ENCODE results near the gene NDUFB2. TPM values are rescaled to one million over a fixed set of nuclear protein-coding genes. Genes with fewer than 3 reads are reported as not detected.
"Not testable (repeated sequence)": the region's sequence is repeated elsewhere in the genome, so short reads cannot be mapped to it uniquely, and the experiment has no call there.

The NDUFB2 gene
- polyA plus RNA-seq, 4 donors: 171 to 779 (median 479) TPM

GRCh38 chr7:140723006-140723405 is 26.5 kb downstream of the NDUFB2 start:
- FAIRE-seq (no peak), DNase-seq (no peak)
- no peaks in the 10 kb centered on the region for H3K9me3 ChIP-seq (ENCODE audit: control insufficient read depth in 2 of 2, insufficient read depth in 1 of 2, low read depth in 1 of 2, low read length in 1 of 2)
- peaks cover 0 to 11% (median 4%) of the 10 kb centered on the region in 3 donors for H3K36me3 ChIP-seq (ENCODE audit: control insufficient read depth in 3 of 3, insufficient read depth in 2 of 3, low read depth in 1 of 3, low read length in 3 of 3)
- H3K4me3 ChIP-seq (ENCODE audit: low read depth in 1 of 3, low read length in 3 of 3): no peak overlapping the region
- no peak overlapping the region for H3K27ac ChIP-seq (ENCODE audit: low read depth in 1 of 3, low read length in 2 of 3)
- H3K4me1 ChIP-seq (ENCODE audit: control insufficient read depth in 3 of 3, insufficient read depth in 2 of 3, low read depth in 1 of 3, low read length in 2 of 3): no peaks in the 10 kb centered on the region
- 81 to 93% (median 90%) methylated on average over 6 of the region's 6 CpGs for WGBS, 3 donors
- H3K27me3 ChIP-seq (ENCODE audit: control insufficient read depth in 3 of 3, insufficient read depth in 3 of 3, low read length in 3 of 3): no peaks in the 10 kb centered on the region

GRCh38 chr7:140723574-140723973 is 27.1 kb downstream of the NDUFB2 start:
- Histone ChIP-seq H3K4me1 (ENCODE audit: control insufficient read depth in 3 of 3, insufficient read depth in 2 of 3, low read depth in 1 of 3, low read length in 2 of 3) (no peaks in the 10 kb centered on the region), H3K9me3 (ENCODE audit: control insufficient read depth in 2 of 2, insufficient read depth in 1 of 2, low read depth in 1 of 2, low read length in 1 of 2) (no peaks in the 10 kb centered on the region), H3K27ac (ENCODE audit: low read depth in 1 of 3, low read length in 2 of 3) (no peak overlapping the region), H3K27me3 (ENCODE audit: control insufficient read depth in 3 of 3, insufficient read depth in 3 of 3, low read length in 3 of 3) (no peaks in the 10 kb centered on the region), H3K4me3 (ENCODE audit: low read depth in 1 of 3, low read length in 3 of 3) (no peak overlapping the region), H3K36me3 (ENCODE audit: control insufficient read depth in 3 of 3, insufficient read depth in 2 of 3, low read depth in 1 of 3, low read length in 3 of 3) (peaks cover 0 to 11% (median 4%) of the 10 kb centered on the region in 3 donors)
- WGBS, 3 donors: 85 to 91% (median 86%) methylated on average over 3 of the region's 3 CpGs
- no peak for FAIRE-seq
- DNase-seq: no peak

- no peaks in the 10 kb centered on the region for H3K9me3 ChIP-seq (ENCODE audit: control insufficient read depth in 2 of 2, insufficient read depth in 1 of 2, low read depth in 1 of 2, low read length in 1 of 2)
- FAIRE-seq (no peak), DNase-seq (no peak)
- WGBS, 3 donors: 91 to 100% (median 97%) methylated on average over 1 of the region's 1 CpG
- no peaks in the 10 kb centered on the region for H3K4me1 ChIP-seq (ENCODE audit: control insufficient read depth in 3 of 3, insufficient read depth in 2 of 3, low read depth in 1 of 3, low read length in 2 of 3)
- H3K27ac ChIP-seq (ENCODE audit: low read depth in 1 of 3, low read length in 2 of 3): no peak overlapping the region
- H3K4me3 ChIP-seq (ENCODE audit: low read depth in 1 of 3, low read length in 3 of 3): no peak overlapping the region
- H3K27me3 ChIP-seq (ENCODE audit: control insufficient read depth in 3 of 3, insufficient read depth in 3 of 3, low read length in 3 of 3): no peaks in the 10 kb centered on the region
- peaks cover 0 to 16% (median 4%) of the 10 kb centered on the region in 3 donors for H3K36me3 ChIP-seq (ENCODE audit: control insufficient read depth in 3 of 3, insufficient read depth in 2 of 3, low read depth in 1 of 3, low read length in 3 of 3)
These were observed 28.2 kb downstream of the NDUFB2 start for GRCh38 chr7:140724706-140725105.

GRCh38 chr7:140726281-140726680 is 29.8 kb downstream of the NDUFB2 start:
- no peaks in the 10 kb centered on the region for H3K27me3 ChIP-seq (ENCODE audit: control insufficient read depth in 3 of 3, insufficient read depth in 3 of 3, low read length in 3 of 3)
- peaks cover 0 to 20% (median 4%) of the 10 kb centered on the region in 3 donors for H3K36me3 ChIP-seq (ENCODE audit: control insufficient read depth in 3 of 3, insufficient read depth in 2 of 3, low read depth in 1 of 3, low read length in 3 of 3)
- FAIRE-seq (no peak), DNase-seq (peak in 1 of 2 donors; percentile 10)
- H3K9me3 ChIP-seq (ENCODE audit: control insufficient read depth in 2 of 2, insufficient read depth in 1 of 2, low read depth in 1 of 2, low read length in 1 of 2): no peaks in the 10 kb centered on the region
- WGBS, 3 donors: 82 to 92% (median 82%) methylated on average over 2 of the region's 2 CpGs
- no peak overlapping the region for H3K27ac ChIP-seq (ENCODE audit: low read depth in 1 of 3, low read length in 2 of 3)
- H3K4me1 ChIP-seq (ENCODE audit: control insufficient read depth in 3 of 3, insufficient read depth in 2 of 3, low read depth in 1 of 3, low read length in 2 of 3): no peaks in the 10 kb centered on the region
- no peak overlapping the region for H3K4me3 ChIP-seq (ENCODE audit: low read depth in 1 of 3, low read length in 3 of 3)

- Histone ChIP-seq H3K4me1 (ENCODE audit: control insufficient read depth in 3 of 3, insufficient read depth in 2 of 3, low read depth in 1 of 3, low read length in 2 of 3) (no peaks in the 10 kb centered on the region), H3K4me3 (ENCODE audit: low read depth in 1 of 3, low read length in 3 of 3) (no peak overlapping the region), H3K9me3 (ENCODE audit: control insufficient read depth in 2 of 2, insufficient read depth in 1 of 2, low read depth in 1 of 2, low read length in 1 of 2) (no peaks in the 10 kb centered on the region), H3K27me3 (ENCODE audit: control insufficient read depth in 3 of 3, insufficient read depth in 3 of 3, low read length in 3 of 3) (no peaks in the 10 kb centered on the region), H3K36me3 (ENCODE audit: control insufficient read depth in 3 of 3, insufficient read depth in 2 of 3, low read depth in 1 of 3, low read length in 3 of 3) (peaks cover 0 to 20% (median 2%) of the 10 kb centered on the region in 3 donors), H3K27ac (ENCODE audit: low read depth in 1 of 3, low read length in 2 of 3) (no peak overlapping the region)
- no peak for FAIRE-seq
- 95 to 97% (median 97%) methylated on average over 2 of the region's 2 CpGs for WGBS, 3 donors
- DNase-seq: no peak
These were observed 35.9 kb downstream of the NDUFB2 start for GRCh38 chr7:140732416-140732815.

- Histone ChIP-seq H3K36me3 (ENCODE audit: control insufficient read depth in 3 of 3, insufficient read depth in 2 of 3, low read depth in 1 of 3, low read length in 3 of 3) (peaks cover 0 to 23% (median 7%) of the 10 kb centered on the region in 3 donors), H3K9me3 (ENCODE audit: control insufficient read depth in 2 of 2, insufficient read depth in 1 of 2, low read depth in 1 of 2, low read length in 1 of 2) (no peaks in the 10 kb centered on the region), H3K27me3 (ENCODE audit: control insufficient read depth in 3 of 3, insufficient read depth in 3 of 3, low read length in 3 of 3) (no peaks in the 10 kb centered on the region), H3K27ac (ENCODE audit: low read depth in 1 of 3, low read length in 2 of 3) (no peak overlapping the region), H3K4me3 (ENCODE audit: low read depth in 1 of 3, low read length in 3 of 3) (no peak overlapping the region), H3K4me1 (ENCODE audit: control insufficient read depth in 3 of 3, insufficient read depth in 2 of 3, low read depth in 1 of 3, low read length in 2 of 3) (no peaks in the 10 kb centered on the region)
- no peak for DNase-seq
- 75 to 91% (median 87%) methylated on average over 2 of the region's 2 CpGs for WGBS, 3 donors
- no peak for FAIRE-seq
These were observed 37.6 kb downstream of the NDUFB2 start for GRCh38 chr7:140734096-140734495.

GRCh38 chr7:140734729-140735128 is 38.2 kb downstream of the NDUFB2 start:
- H3K27me3 ChIP-seq (ENCODE audit: control insufficient read depth in 3 of 3, insufficient read depth in 3 of 3, low read length in 3 of 3): no peaks in the 10 kb centered on the region
- no peak overlapping the region for H3K27ac ChIP-seq (ENCODE audit: low read depth in 1 of 3, low read length in 2 of 3)
- WGBS, 3 donors: 97 to 100% (median 100%) methylated on average over 2 of the region's 2 CpGs
- H3K9me3 ChIP-seq (ENCODE audit: control insufficient read depth in 2 of 2, insufficient read depth in 1 of 2, low read depth in 1 of 2, low read length in 1 of 2): no peaks in the 10 kb centered on the region
- H3K4me1 ChIP-seq (ENCODE audit: control insufficient read depth in 3 of 3, insufficient read depth in 2 of 3, low read depth in 1 of 3, low read length in 2 of 3): no peaks in the 10 kb centered on the region
- DNase-seq (no peak), FAIRE-seq (no peak)
- no peak overlapping the region for H3K4me3 ChIP-seq (ENCODE audit: low read depth in 1 of 3, low read length in 3 of 3)
- H3K36me3 ChIP-seq (ENCODE audit: control insufficient read depth in 3 of 3, insufficient read depth in 2 of 3, low read depth in 1 of 3, low read length in 3 of 3): peaks cover 0 to 21% (median 9%) of the 10 kb centered on the region in 3 donors

GRCh38 chr7:140738280-140738679 is 41.8 kb downstream of the NDUFB2 start:
- H3K27me3 ChIP-seq (ENCODE audit: control insufficient read depth in 3 of 3, insufficient read depth in 3 of 3, low read length in 3 of 3): no peaks in the 10 kb centered on the region
- H3K4me3 ChIP-seq (ENCODE audit: low read depth in 1 of 3, low read length in 3 of 3): no peak overlapping the region
- no peaks in the 10 kb centered on the region for H3K9me3 ChIP-seq (ENCODE audit: control insufficient read depth in 2 of 2, insufficient read depth in 1 of 2, low read depth in 1 of 2, low read length in 1 of 2)
- FAIRE-seq: no peak
- no peaks in the 10 kb centered on the region for H3K4me1 ChIP-seq (ENCODE audit: control insufficient read depth in 3 of 3, insufficient read depth in 2 of 3, low read depth in 1 of 3, low read length in 2 of 3)
- DNase-seq: no peak
- H3K27ac ChIP-seq (ENCODE audit: low read depth in 1 of 3, low read length in 2 of 3): no peak overlapping the region
- peaks cover 0 to 17% (median 10%) of the 10 kb centered on the region in 3 donors for H3K36me3 ChIP-seq (ENCODE audit: control insufficient read depth in 3 of 3, insufficient read depth in 2 of 3, low read depth in 1 of 3, low read length in 3 of 3)

GRCh38 chr7:140743255-140743654 is 46.7 kb downstream of the NDUFB2 start:
- 86 to 95% (median 95%) methylated on average over 2 of the region's 4 CpGs for whole genome bisulfite sequencing, 3 donors
- H3K27me3 ChIP-seq (ENCODE audit: control insufficient read depth in 3 of 3, insufficient read depth in 3 of 3, low read length in 3 of 3); H3K4me1 ChIP-seq (ENCODE audit: control insufficient read depth in 3 of 3, insufficient read depth in 2 of 3, low read depth in 1 of 3, low read length in 2 of 3); H3K27ac ChIP-seq (ENCODE audit: low read depth in 1 of 3, low read length in 2 of 3); H3K36me3 ChIP-seq (ENCODE audit: control insufficient read depth in 3 of 3, insufficient read depth in 2 of 3, low read depth in 1 of 3, low read length in 3 of 3); H3K4me3 ChIP-seq (ENCODE audit: low read depth in 1 of 3, low read length in 3 of 3); H3K9me3 ChIP-seq (ENCODE audit: control insufficient read depth in 2 of 2, insufficient read depth in 1 of 2, low read depth in 1 of 2, low read length in 1 of 2); FAIRE-seq; DNase-seq: not testable (repeated sequence)
